Erythroblast (primary cell): ENCODE data around the gene SCARF2.
"Not testable (repeated sequence)": the region's sequence is repeated elsewhere in the genome, so short reads cannot be mapped to it uniquely, and the experiment has no call there.

ENCODE experiments used
- DNase-seq, 2 experiments: peaks; one replicate each; lab custom pipeline; 2025; lab: John Stamatoyannopoulos, UW
- GATA1 ChIP-seq: IDR thresholded peaks from 2 replicates; pipeline ENCODE4 v1.6.1; 2011; ENCODE audit warnings: low read depth, mild to moderate bottlenecking, control low read depth, low read length, moderate library complexity
- POLR2A ChIP-seq: IDR thresholded peaks from 2 replicates; pipeline ENCODE4 v1.6.1; 2011; ENCODE audit warnings: mild to moderate bottlenecking, low read length

Gene SCARF2

GRCh38 chr22:20384171-20384570, 53.5 kb downstream of the SCARF2 start:
- TF ChIP-seq POLR2A (no peak), GATA1 (no peak)

DNA sequence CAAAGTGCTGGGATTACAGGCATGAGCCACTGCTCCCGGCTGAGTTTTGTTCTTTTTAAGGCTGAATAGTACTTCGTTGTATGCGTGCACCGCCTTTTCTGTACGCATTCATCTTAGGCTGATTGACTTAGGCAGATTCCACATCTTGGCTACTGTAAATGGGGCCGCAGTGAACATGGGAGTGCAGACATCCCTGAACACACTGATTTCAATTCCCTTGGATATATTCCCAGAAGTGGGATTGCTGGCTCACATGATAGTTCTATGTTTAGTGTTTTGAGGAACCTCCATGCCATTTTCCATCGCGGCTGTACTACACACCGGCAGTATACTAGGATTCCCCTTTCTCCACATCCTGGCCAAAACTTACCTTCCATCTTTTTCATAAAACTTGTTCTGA, 54.1 kb downstream of the SCARF2 start:
- no peak for DNase-seq

More at GRCh38 chr22:20384171-20384570, 53.5 kb downstream of the SCARF2 start:
- DNase-seq: no peak

GRCh38 chr22:20380486-20380885, 57.1 kb downstream of the SCARF2 start:
- TF ChIP-seq GATA1 (no peak), POLR2A (no peak)
- no peak for DNase-seq

More for the DNA sequence above, 54.1 kb downstream of the SCARF2 start:
- TF ChIP-seq GATA1 (no peak), POLR2A (no peak)

DNA sequence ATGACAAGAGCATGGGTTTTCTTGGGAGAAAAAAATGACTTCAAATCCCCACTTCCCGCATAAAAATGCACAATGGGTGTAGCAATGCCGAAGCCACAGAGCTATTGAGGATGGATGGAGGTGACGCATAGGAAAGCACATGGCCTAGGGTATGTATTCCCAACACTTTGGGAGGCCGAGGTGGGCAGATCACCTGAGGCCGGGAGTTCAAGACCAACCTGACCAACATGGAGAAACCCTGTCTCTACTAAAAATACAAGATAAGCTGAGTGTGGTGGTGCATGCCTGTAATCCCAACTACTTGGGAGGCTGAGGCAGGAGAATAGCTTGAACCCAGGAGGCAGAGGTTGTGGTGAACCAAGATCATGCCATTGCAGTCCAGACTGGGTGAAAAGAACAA, 58.9 kb downstream of the SCARF2 start:
- DNase-seq: not testable (repeated sequence)

DNA sequence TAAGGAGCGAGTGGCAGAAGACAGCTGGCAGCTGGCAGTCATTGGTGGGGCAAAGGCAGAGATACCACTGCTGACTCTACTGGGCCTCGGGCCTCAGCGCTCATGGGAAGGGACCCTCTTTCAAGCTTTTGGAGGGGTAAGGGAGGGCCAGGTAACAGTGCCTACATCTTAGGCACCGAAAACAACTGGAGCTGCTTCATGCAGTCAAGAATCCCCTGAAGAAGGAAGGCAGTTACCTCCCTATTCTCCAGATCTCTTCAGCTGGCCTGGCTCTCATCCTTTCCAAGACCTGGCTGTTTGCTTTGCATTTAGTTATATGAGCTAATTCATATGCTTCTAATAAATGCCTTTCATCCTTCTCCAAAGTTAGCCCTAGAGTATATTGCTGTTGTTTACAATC, 59.5 kb downstream of the SCARF2 start:
- TF ChIP-seq GATA1: no peak
- TF ChIP-seq POLR2A: no peak
- no peak for DNase-seq

GRCh38 chr22:20376983-20377382, 60.6 kb downstream of the SCARF2 start:
- not testable (repeated sequence) for DNase-seq

DNA sequence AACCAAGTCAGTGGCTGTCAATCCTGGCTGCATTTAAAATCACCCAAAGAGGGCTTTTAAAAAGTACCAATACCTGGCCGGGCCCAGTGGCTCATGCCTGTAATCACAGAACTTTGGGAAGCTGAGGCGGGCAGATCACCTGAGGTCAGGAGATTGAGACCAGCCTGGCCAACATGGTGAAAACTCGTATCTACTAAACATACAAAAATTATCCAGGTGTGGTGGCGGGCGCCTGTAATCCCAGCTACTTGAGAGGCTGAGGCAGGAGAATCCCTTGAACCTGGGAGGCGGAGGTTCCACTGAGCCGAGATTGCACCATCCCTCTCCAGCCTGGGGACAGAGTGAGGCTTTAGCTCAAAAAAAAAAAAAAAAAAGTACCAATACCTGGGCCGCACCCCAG, 61.3 kb downstream of the SCARF2 start:
- DNase-seq: not testable (repeated sequence)
